Tongue (tissue), 2 donors: ENCODE data around the gene CRYGB. TPM values are rescaled to one million over a fixed set of nuclear protein-coding genes. Genes with fewer than 3 reads are reported as not detected.
A peak's percentile ranks its signal among the peaks of the same experiment; 100 is the strongest.
"Not testable (repeated sequence)": the region's sequence is repeated elsewhere in the genome, so short reads cannot be mapped to it uniquely, and the experiment has no call there.

ENCODE experiments used
- DNase-seq: peaks from one replicate; pipeline ENCODE4 v3.0.0-alpha.2; 2015
- total RNA-seq: library from RNA; depleted of rRNA; stranded (reverse); fragments of >200 nt; gene quantifications from one replicate; pipeline ENCODE4 v1.2.3, GENCODE V29; 2014

CRYGB gene
- total RNA-seq, 1 donor from 2014 or later = not detected

DNA sequence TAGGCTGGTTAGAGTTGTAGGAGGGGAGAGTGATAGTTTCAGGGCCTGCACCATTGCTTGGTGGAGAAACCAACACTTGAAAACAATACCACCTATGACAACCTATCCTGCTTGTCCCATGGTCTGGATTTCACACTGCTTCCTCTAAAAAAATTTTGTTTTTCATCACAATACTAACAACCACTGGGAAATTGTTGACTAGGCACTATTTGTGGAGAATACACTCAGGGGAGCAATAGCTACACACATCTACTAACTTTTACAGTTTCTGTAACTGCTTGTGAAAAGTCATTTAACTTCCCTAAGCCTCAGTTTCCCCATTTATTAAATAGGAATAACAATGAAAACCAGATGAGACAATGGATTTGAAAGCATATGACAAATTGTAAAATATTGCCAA lies 4.1 kb upstream of the CRYGB start:
- DNase-seq = no peak

DNA sequence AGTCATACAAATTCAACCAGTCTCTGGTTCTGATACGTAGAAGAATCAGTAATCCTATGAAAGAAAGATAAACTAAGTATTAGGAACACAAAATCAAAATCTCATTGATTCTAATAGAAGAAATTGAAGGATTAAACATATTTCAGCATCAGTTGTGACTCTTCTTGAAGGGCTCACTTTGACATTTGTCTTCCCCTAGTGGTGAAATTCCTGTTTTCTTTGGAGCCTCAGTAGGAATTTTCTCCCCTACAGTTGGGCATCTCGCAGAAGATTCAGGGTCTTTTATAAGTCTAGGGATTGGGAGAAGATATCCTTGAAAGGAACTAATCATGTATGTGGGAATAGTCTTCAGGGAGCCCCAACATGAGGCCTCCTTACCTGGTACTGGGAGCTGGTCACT lies 2.8 kb upstream of the CRYGB start:
- no peak for DNase-seq

GRCh38 chr2:208147759-208148158 lies 1.8 kb upstream of the CRYGB start:
- no peak for DNase-seq

- DNase-seq = no peak
Measured at GRCh38 chr2:208147008-208147407, 1.1 kb upstream of the CRYGB start.

- no peak for DNase-seq
Measured at GRCh38 chr2:208142925-208143799, 2.8 kb downstream of the CRYGB start.

DNA sequence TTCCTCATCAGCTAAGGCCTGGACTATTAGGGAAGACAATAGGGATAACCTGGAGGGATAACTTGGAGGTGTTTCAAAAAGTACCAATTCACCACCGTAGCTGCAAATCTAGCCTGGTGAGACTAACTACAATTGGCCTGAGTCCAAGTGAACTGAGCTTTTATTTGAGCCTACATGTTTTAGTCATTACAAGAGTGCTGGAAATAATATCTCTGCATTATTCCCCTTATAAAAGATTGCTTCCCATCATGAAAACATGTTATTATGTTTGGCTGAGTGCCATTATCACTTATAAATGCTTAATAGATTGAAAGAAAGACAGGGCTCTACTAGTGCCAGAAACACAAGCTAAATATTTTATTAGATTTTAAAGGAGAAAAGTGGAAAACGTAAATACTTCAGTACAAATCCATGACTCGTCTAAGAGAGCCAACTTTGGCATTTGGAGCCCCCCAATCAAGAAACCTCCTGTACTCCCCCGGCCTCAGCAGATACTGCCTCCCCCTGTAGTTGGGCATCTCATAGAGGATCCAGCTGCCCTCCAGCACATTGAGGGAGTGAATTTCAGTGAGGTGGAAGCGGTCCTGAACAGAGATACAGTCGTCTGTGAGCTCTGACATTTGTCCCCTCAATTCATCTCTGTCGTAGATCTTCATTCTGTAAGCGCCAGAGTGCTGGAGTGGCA lies 3.6 kb downstream of the CRYGB start:
- DNase-seq = peak; percentile 52

GRCh38 chr2:208139447-208139846 lies 6.5 kb downstream of the CRYGB start:
- DNase-seq = no peak

GRCh38 chr2:208138334-208138733 lies 7.6 kb downstream of the CRYGB start:
- DNase-seq = not testable (repeated sequence)

- no peak for DNase-seq
Measured at GRCh38 chr2:208136716-208137094, 9.3 kb downstream of the CRYGB start.

- no peak for DNase-seq
Measured at GRCh38 chr2:208135794-208136715, 9.9 kb downstream of the CRYGB start.

DNA sequence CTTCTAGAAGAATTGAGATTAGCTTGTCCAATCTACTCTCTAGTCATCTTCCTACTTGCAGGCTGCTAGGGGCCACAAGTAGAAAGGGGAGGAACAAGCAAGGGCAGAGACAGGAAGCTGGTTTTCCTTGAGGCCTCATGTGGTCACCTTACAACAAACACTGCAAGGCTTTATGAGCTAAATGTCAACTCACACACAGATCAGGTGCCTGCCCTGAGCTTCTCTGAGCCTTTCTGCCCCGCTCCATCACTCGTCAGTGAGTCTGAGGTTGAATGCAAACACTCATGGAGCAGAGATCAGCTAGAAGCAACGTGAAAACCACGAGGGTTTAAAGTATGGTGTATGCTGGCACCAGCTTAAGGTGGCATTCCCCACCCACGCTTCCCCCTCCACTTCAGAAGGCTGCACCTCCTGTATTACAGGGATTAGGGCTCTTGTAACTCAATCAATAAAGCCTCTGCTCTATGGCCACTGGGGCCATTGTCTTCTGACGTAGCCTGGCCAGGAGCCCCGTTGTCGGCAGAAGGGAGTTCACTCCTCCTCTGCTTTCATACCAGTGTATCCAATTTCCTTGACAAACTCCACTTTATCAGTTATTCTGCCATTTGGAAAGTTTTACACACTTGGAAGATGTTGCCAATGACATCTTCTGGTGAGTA lies 10.9 kb downstream of the CRYGB start:
- no peak for DNase-seq

GRCh38 chr2:208130712-208131110 lies 15.2 kb downstream of the CRYGB start:
- DNase-seq = no peak

DNA sequence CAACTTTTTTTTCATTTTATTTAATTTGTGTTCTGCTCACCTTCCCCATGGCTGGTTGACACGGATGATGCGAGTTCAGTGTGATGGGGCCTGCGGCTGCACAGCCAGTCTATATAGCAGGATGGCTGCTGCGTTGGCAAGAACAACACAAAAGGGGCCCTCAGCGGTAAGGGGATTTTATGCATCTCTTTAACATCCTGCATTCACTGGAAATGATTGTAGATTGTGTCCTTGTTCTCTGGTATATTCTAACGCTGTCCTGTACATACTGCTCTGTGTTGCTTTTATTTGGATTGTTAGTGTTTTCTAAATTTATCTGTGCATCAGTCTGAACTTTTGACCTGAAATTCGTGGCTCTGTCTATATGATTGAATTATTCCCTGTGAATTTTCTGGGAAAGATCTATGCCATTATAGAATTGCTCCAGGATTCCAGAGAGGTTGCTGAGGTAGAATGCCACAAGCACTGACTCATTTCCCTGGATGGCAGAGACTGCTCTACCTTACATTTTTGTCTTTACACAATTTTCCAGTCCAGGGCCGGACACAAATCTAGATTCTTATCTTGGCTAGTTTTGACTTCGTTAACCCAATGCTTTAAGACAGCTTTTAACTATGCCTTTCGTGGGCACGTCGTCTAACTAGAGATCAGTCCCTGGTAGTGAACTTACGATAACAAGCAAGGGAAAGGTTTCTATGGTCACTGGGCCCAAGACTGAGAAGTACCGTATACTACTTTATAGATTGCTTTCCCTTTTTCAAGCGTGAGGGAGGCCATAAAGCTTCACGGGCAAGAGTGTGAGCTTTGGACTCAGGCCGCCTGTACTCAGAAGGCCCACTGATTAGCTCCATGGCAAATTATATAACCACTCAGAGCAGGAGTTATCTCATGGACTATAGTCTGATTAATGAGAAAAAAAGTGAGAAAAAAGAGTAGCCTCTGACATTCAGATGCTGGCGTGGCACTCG lies 15.9 kb downstream of the CRYGB start, which contains the start of gene CRYGC:
Gene CRYGC (minus strand): TSS at position 85 of the 968 bp plus-strand sequence. CDS start 36 bp downstream, at position 49.
- DNase-seq = no peak

- DNase-seq = no peak
Measured at GRCh38 chr2:208128136-208128535, 17.8 kb downstream of the CRYGB start.

DNA sequence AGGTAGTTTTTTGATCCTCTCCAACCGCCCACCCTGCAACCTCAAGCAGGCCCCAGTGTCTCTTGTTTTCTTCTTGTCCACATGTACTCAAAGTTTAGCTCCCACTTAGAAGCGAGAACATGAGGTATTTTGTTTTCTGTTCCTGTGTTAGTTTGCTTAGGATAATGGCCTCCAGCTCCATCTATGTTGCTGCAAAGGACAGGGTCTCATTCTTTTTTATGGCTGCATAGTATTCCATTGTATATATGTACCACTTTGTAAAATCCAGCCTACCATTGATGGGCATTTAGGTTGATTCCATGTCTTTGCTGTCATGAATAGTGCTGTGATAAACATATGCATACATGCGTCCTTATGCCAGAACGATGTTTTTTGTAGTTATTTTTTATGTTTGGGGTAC lies 18.9 kb downstream of the CRYGB start:
- DNase-seq = no peak

DNA sequence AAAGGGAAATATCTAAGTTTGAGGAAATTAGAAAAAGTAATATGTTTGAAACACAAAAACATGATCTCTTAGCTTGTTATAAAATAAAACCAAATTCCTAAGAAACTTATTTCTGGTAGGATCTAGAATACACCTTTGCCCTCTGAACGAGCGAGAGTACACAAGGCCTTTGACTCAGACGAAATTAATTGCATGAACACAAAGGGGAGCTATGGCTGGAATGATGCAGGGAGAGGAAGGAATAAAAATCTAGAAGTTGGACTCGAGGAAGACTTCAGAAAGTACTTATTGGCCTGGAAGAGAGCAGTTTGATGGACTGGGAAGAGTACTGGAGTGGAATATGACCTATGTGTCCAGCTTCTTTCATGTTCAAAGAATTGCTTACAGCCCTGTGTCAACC lies 20.7 kb downstream of the CRYGB start:
- DNase-seq = no peak

GRCh38 chr2:208124013-208124715 lies 21.8 kb downstream of the CRYGB start, which contains the start of gene CRYGD:
Gene CRYGD (minus strand): TSS chr2:208124524. CDS start chr2:208124473, 51 bp downstream.
- DNase-seq = peak; percentile 14

GRCh38 chr2:208122248-208122647 lies 23.7 kb downstream of the CRYGB start:
- DNase-seq = no peak

DNA sequence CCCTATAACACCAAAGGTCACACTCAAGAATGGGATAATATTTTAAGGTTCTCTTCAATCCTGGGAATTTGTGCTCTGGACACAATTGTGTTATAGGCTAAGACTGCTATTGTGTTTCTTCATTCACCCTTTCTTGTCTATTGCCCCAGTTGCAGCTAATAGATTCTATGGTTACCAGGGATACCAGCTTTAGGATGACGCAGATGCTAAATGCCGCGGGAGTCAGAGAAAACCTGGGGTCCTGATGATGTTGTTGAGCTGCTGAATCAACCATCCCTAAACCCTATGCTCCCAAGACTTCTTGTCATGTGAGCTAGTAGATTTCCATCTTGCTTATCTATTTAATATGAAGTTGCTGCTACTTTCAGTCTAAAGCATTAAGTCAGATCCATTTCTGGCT lies 27.0 kb downstream of the CRYGB start:
- DNase-seq = no peak

- DNase-seq = not testable (repeated sequence)
Measured at GRCh38 chr2:208117390-208117789, 28.6 kb downstream of the CRYGB start.
